OCI-LY7 (cell line): ENCODE measurements around the gene WWOX.

ENCODE experiments used
- CTCF ChIP-seq: fragments of 200-600 bp; sonication (generic); conservative IDR thresholded peaks from 2 replicates; pipeline ENCODE4 v1.5.1; 2014; ENCODE audit warnings: mild to moderate bottlenecking, antibody characterized with exemption, low read length, moderate library complexity, mixed read lengths
- EZH2phosphoT487 ChIP-seq: fragments of 200-600 bp; sonication (generic); IDR thresholded peaks from 2 replicates; pipeline ENCODE4 v1.6.1; 2018; ENCODE audit warnings: low read depth, borderline replicate concordance, mild to moderate bottlenecking, mixed run types, antibody characterized with exemption, low read length, moderate library complexity, mixed read lengths

GRCh38 chr16:78396673-78397072 lies 297.2 kb downstream of the WWOX start:
- TF ChIP-seq CTCF (no peak), EZH2phosphoT487 (no peak)
